Endodermal cell (in vitro differentiated cells): ENCODE data around the gene ZNF787. TPM values are rescaled to one million over a fixed set of nuclear protein-coding genes. Genes with fewer than 3 reads are reported as not detected.

Source experiments
- DNase-seq: peaks from one replicate; pipeline ENCODE4 v3.0.0-alpha.2; 2017
- H3K27ac ChIP-seq: 2 replicates; pipeline ENCODE4 v1.5.1; 2013; ENCODE audit warnings: mild to moderate bottlenecking, low read depth, low read length, moderate library complexity
- H3K27me3 ChIP-seq: 2 replicates; pipeline ENCODE4 v1.6.1; 2013; ENCODE audit warnings: mild to moderate bottlenecking, low read length, moderate library complexity; ENCODE audit not compliant: insufficient read depth, control insufficient read depth, poor library complexity, severe bottlenecking
- H3K36me3 ChIP-seq: 2 replicates; pipeline ENCODE4 v1.7.0; 2013; ENCODE audit warnings: mild to moderate bottlenecking, low read length, moderate library complexity; ENCODE audit not compliant: control insufficient read depth, insufficient read depth
- H3K4me1 ChIP-seq: one replicate; pipeline ENCODE4 v1.7.0; 2013; ENCODE audit warnings: low read length; ENCODE audit not compliant: control insufficient read depth, insufficient read depth
- H3K4me3 ChIP-seq: 2 replicates; pipeline ENCODE4 v1.5.1; 2013; ENCODE audit warnings: mild to moderate bottlenecking, low read length, moderate library complexity
- H3K9ac ChIP-seq: 2 replicates; pipeline ENCODE4 v1.6.1; 2013; ENCODE audit warnings: mild to moderate bottlenecking, low read length, moderate library complexity; ENCODE audit not compliant: poor library complexity, severe bottlenecking; ENCODE audit errors: extremely low read depth
- H3K9me3 ChIP-seq: 2 replicates; pipeline ENCODE4 v1.6.1; 2013; ENCODE audit warnings: mild to moderate bottlenecking, low read length, moderate library complexity; ENCODE audit not compliant: control insufficient read depth
- H3K27ac Mint-ChIP-seq: 2 replicates; pipeline ENCODE4 v1.8.0; 2020; ENCODE audit warnings: mixed read lengths
- H3K27me3 Mint-ChIP-seq: 2 replicates; pipeline ENCODE4 v1.8.0; 2021; ENCODE audit warnings: mild to moderate bottlenecking, mixed read lengths; ENCODE audit not compliant: insufficient read depth
- H3K36me3 Mint-ChIP-seq: 2 replicates; pipeline ENCODE4 v1.8.0; 2020; ENCODE audit warnings: low read depth, mixed read lengths
- H3K4me1 Mint-ChIP-seq: 2 replicates; pipeline ENCODE4 v1.8.0; 2020; ENCODE audit warnings: mixed read lengths
- H3K4me3 Mint-ChIP-seq: 2 replicates; pipeline ENCODE4 v1.8.0; 2020; ENCODE audit warnings: mild to moderate bottlenecking, moderate library complexity, mixed read lengths
- H3K9me3 Mint-ChIP-seq: 2 replicates; pipeline ENCODE4 v1.8.0; 2020; ENCODE audit warnings: mild to moderate bottlenecking, mixed read lengths
- CTCF ChIP-seq: fragments of 200-600 bp; sonication (generic); conservative IDR thresholded peaks from 2 replicates; pipeline ENCODE4 v1.5.0; 2021; ENCODE audit warnings: antibody characterized with exemption, mild to moderate bottlenecking
- WGBS, 2 experiments: methylation state at CpG; one replicate each; pipeline versions ENCODE4 v1.1.5 to v1.1.7; 2013; ENCODE audit warnings: missing lambda C conversion rate in 2 of 2, mixed read lengths in 1 of 2; ENCODE audit not compliant: insufficient coverage in 1 of 2, insufficient read length in 1 of 2; 5-methylcytosine and 5-hydroxymethylcytosine counted together
- total RNA-seq, 2 donors: library from RNA; stranded (reverse); fragmentation: NEBNext Ultra II Directional in 1 of 2; extraction: Animal tissue kit (Norgen Biotek cat#: 25700) in 1 of 2; gene quantifications; 2 replicates in 1 of 2; 3 replicates in 1 of 2; pipeline ENCODE4 v1.2.1, GENCODE V29; 2021

The ZNF787 gene
- total RNA-seq, 2 donors from 2014 or later = 42.1 to 43.7 TPM

- H3K36me3 ChIP-seq = peaks cover 12% of the 10 kb centered on the region
- H3K27me3 ChIP-seq = no peaks in the 10 kb centered on the region
- peak; percentile 94 for DNase-seq
- no peaks in the 10 kb centered on the region for H3K4me1 ChIP-seq
- Mint-ChIP-seq H3K4me3 (no peak overlapping the region), H3K9me3 (no peaks in the 10 kb centered on the region), H3K36me3 (peaks cover 18% of the 10 kb centered on the region), H3K27me3 (no peaks in the 10 kb centered on the region), H3K4me1 (peaks cover 10% of the 10 kb centered on the region), H3K27ac (no peak overlapping the region)
- H3K9ac ChIP-seq = no peak overlapping the region
- H3K4me3 ChIP-seq = no peak overlapping the region
- peak; percentile 89 for TF ChIP-seq CTCF
- H3K27ac ChIP-seq = peak overlapping the region; percentile 81
- H3K9me3 ChIP-seq = no peaks in the 10 kb centered on the region
- 32 to 65% methylated on average over 6 to 21 of the region's 22 CpGs for WGBS, 2 experiments
Measured at GRCh38 chr19:56105090-56105701, 15.9 kb downstream of the ZNF787 start.

GRCh38 chr19:56104423-56104822 is 16.7 kb downstream of the ZNF787 start:
- DNase-seq = no peak
- Histone ChIP-seq H3K9ac (no peak overlapping the region), H3K27me3 (no peaks in the 10 kb centered on the region), H3K4me3 (no peak overlapping the region), H3K27ac (no peak overlapping the region), H3K9me3 (no peaks in the 10 kb centered on the region), H3K4me1 (no peaks in the 10 kb centered on the region), H3K36me3 (peaks cover 12% of the 10 kb centered on the region)
- peaks cover 10% of the 10 kb centered on the region for H3K4me1 Mint-ChIP-seq
- H3K36me3 Mint-ChIP-seq = peaks cover 18% of the 10 kb centered on the region
- WGBS, 2 experiments = 97 to 98% methylated on average over 16 to 29 of the region's 29 CpGs
- H3K27ac Mint-ChIP-seq = peak overlapping the region; percentile 85
- TF ChIP-seq CTCF = no peak
- no peaks in the 10 kb centered on the region for H3K9me3 Mint-ChIP-seq
- H3K4me3 Mint-ChIP-seq = no peak overlapping the region
- no peaks in the 10 kb centered on the region for H3K27me3 Mint-ChIP-seq

GRCh38 chr19:56103027-56103614 is 18.0 kb downstream of the ZNF787 start:
- Histone ChIP-seq H3K27ac (no peak overlapping the region), H3K4me1 (no peaks in the 10 kb centered on the region), H3K36me3 (peaks cover 12% of the 10 kb centered on the region), H3K9ac (no peak overlapping the region), H3K4me3 (no peak overlapping the region), H3K9me3 (no peaks in the 10 kb centered on the region), H3K27me3 (no peaks in the 10 kb centered on the region)
- peaks cover 18% of the 10 kb centered on the region for H3K36me3 Mint-ChIP-seq
- 92 to 93% methylated on average over 14 to 20 of the region's 20 CpGs for WGBS, 2 experiments
- H3K4me1 Mint-ChIP-seq = peaks cover 10% of the 10 kb centered on the region
- no peak overlapping the region for H3K4me3 Mint-ChIP-seq
- no peak for DNase-seq
- no peaks in the 10 kb centered on the region for H3K27me3 Mint-ChIP-seq
- H3K27ac Mint-ChIP-seq = no peak overlapping the region
- no peaks in the 10 kb centered on the region for H3K9me3 Mint-ChIP-seq
- no peak for TF ChIP-seq CTCF
